ENCODE measurements around the gene CNTNAP2. TPM values are rescaled to one million over a fixed set of nuclear protein-coding genes. Genes with fewer than 3 reads are reported as not detected.

The CNTNAP2 gene
- total and polyA plus RNA-seq, 2 of the 13 experiments (the other 11 are each of a cell fraction or from before 2014, with no cell fraction given), result 0.40 to 0.42 TPM

DNA sequence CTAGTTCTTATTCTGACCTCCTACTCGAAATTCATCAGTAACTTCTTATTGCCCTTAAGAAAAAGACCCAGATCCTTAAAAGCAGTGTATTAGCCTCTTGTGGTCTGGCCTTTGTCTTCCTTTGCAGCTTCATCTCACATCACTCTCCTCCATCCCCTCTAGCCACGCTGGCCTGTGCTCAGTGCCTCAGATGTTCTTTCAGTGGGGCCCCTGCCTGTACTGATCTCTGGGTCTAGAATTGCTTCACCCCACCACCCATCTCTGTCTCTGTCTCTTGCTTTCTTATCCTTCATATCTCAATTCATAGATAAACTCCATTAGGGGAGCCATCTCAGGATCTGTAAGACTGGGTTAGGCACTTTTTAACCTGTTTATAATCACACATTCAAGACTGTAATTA, 1295.5 kb downstream of the CNTNAP2 start:
- ChIA-PET POLR2A (no interaction called here), CTCF (ENCODE audit: low intra/inter-chr PET ratio, low total read pairs) (no interaction called here)
- no peak for DNase-seq (ENCODE audit: low spot score)
- ATAC-seq, result no peak
- Histone ChIP-seq H3K9ac (ENCODE audit: insufficient read depth, low read depth, low read length) (no peak overlapping the region), H3K4me2 (ENCODE audit: low read depth, low read length) (no peak overlapping the region), H3K36me3 (replicated peaks in 1 of 2; ENCODE audit: control insufficient read depth in 1 of 2, insufficient read depth in 2 of 2, low read length in 2 of 2) (no peaks in the 10 kb centered on the region), H3K4me1 (ENCODE audit: insufficient read depth, low read length) (no peaks in the 10 kb centered on the region), H4K20me1 (ENCODE audit: insufficient read depth, low read length) (no peaks in the 10 kb centered on the region), H3K4me3 (replicated peaks in 1 of 3; ENCODE audit: insufficient read depth in 1 of 3, low read depth in 2 of 3, low read length in 3 of 3) (no peak overlapping the region), H3K27me3 (ENCODE audit: control insufficient read depth in 1 of 2, insufficient read depth in 2 of 2, low read length in 2 of 2) (no peaks in the 10 kb centered on the region), H3K27ac (ENCODE audit: extremely low read length, insufficient read depth, low read length) (no peak overlapping the region), H3K9me3 (ENCODE audit: low read length) (peaks cover 73% of the 10 kb centered on the region), H2AFZ (ENCODE audit: low read length) (no peak overlapping the region), H3K79me2 (ENCODE audit: insufficient read depth, low read length) (no peaks in the 10 kb centered on the region)
- BruUV-seq (replicated peaks), result no TSS peak
- intact Hi-C loops (cut with micrococcal nuclease; ENCODE audit: unreplicated experiment), result no loop called here
- 0% methylated on average over 2 of the region's 2 CpGs for WGBS (ENCODE audit: low lambda C conversion rate)
- FAIRE-seq, result no peak
- in situ Hi-C loops (cut with HindIII; ENCODE audit: extremely low pct_ligation_motif_present, low pct_unique_long_range_greater_than_20kb), result no loop called here
- TF ChIP-seq HIC2 (CRISPR knock-in tag; IDR thresholded peaks at IDR 0.05; ENCODE audit: low read depth) (no peak), DMTF1 (CRISPR knock-in tag; IDR thresholded peaks at IDR 0.05) (no peak), ZBTB49 (CRISPR knock-in tag; IDR thresholded peaks at IDR 0.05; ENCODE audit: borderline replicate concordance) (no peak), GLI4 (CRISPR knock-in tag; IDR thresholded peaks at IDR 0.05; ENCODE audit: borderline replicate concordance) (no peak), KDM2A (CRISPR knock-in tag; IDR thresholded peaks at IDR 0.05; ENCODE audit: borderline replicate concordance, low read depth) (no peak), IRF9 (CRISPR knock-in tag; IDR thresholded peaks at IDR 0.05; ENCODE audit: borderline replicate concordance) (no peak), HNRNPH1 (optimal IDR thresholded peaks at IDR 0.05; ENCODE audit: low read depth, low read length) (no peak), EZH2 (conservative IDR thresholded peaks at IDR 0.05; ENCODE audit: low read depth, low read length) (no peak), ZNF850 (CRISPR knock-in tag; conservative IDR thresholded peaks at IDR 0.05) (no peak), ZNF282 (IDR thresholded peaks at IDR 0.05; ENCODE audit: partially characterized antibody) (no peak), ZNF619 (CRISPR knock-in tag; IDR thresholded peaks at IDR 0.05) (no peak), PCBP1 (IDR thresholded peaks at IDR 0.05; ENCODE audit: borderline replicate concordance, low read depth, low read length) (no peak), CBX2 (IDR thresholded peaks at IDR 0.05; ENCODE audit: low read depth, low read length) (no peak), CBX2 (CRISPR knock-in tag; IDR thresholded peaks at IDR 0.05; ENCODE audit: low read depth) (no peak), ZNF207 (IDR thresholded peaks at IDR 0.05; ENCODE audit: borderline replicate concordance) (no peak)
